Measurements from ENCODE around the gene PDIA3. TPM values are rescaled to one million over a fixed set of nuclear protein-coding genes. Genes with fewer than 3 reads are reported as not detected.
"Not testable (repeated sequence)": the region's sequence is repeated elsewhere in the genome, so short reads cannot be mapped to it uniquely, and the experiment has no call there.

Gene PDIA3
- 100 to 1,000 TPM; 214 to 566 (median 262) TPM for total RNA-seq
- long read RNA-seq, donor 1, transcript PDIA3-201 (13 exons, 3,727 nt), result major isoform, 240 of 251 reads
- long read RNA-seq, donor 1, partial matches to known transcripts, result 4 of 251 reads
- long read RNA-seq, donor 1, other reads (novel, unspliced or antisense), result 7 of 251 reads
- long read RNA-seq, donor 2, transcript PDIA3-201 (13 exons, 3,727 nt), result major isoform, 303 of 395 reads
- long read RNA-seq, donor 2, partial matches to known transcripts, result 80 of 395 reads
- long read RNA-seq, donor 2, other reads (novel, unspliced or antisense), result 12 of 395 reads

DNA sequence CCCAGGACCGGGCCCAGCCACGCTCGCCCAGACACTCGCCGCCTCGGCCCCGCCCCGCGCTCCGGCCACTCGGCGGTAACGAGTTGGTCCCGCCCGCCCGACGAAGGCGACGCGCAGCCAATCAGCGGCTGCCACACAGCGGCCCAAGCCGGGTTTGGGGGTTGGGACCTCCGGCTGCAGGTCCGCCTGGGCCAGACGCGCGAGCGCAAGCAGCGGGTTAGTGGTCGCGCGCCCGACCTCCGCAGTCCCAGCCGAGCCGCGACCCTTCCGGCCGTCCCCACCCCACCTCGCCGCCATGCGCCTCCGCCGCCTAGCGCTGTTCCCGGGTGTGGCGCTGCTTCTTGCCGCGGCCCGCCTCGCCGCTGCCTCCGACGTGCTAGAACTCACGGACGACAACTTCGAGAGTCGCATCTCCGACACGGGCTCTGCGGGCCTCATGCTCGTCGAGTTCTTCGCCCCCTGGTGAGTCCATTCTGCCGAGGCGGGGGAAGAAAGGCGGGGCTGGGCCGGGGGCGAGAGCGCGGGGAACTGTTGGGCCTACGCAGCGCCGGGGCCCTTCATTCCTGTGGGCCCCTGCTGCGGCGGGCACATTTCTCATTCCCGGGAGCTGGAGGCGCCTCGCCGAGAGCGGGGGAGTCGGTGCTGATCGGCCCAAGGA, at the start of gene PDIA3:
Gene PDIA3 (plus strand): TSS at position 194 of the 658 bp plus-strand sequence. CDS start 102 bp downstream, at position 296.
- H3K4me3 ChIP-seq, result peak within 1 kb of the TSS; percentile 70
- intact Hi-C loops (cut with DNase I, micrococcal nuclease); H3K36me3 ChIP-seq (ENCODE audit: low read depth); H3K9me3 ChIP-seq: not testable (repeated sequence)
- peaks cover 23% of the 10 kb centered on the region for H3K4me1 ChIP-seq (ENCODE audit: low read depth)
- ATAC-seq (peak; percentile 97), DNase-seq (peak; percentile 93 to 97 (median 97))

DNA sequence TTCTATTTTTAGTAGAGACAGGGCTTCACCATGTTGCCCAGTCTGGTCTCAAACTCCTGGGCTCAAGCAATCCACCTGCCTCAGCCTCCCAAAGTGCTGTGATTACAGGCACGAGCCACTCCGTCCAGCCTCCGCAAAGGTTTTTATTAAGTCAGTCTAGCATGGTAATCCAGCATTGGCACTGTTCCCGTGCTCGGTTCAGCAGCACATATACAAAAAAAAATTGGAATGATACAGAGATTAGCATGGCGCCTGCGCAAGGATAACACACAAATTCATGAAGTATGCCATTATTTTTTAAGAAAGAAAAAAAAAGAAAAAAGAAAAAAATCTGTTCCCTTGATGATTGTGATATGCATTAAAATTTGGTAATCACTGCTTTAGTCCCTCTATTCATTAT, 44.1 kb upstream of the PDIA3 start:
- DNase-seq, result no peak
- Histone ChIP-seq H3K9me3 (no peaks in the 10 kb centered on the region), H3K36me3 (ENCODE audit: low read depth) (no peaks in the 10 kb centered on the region), H3K4me3 (no peak overlapping the region), H3K4me1 (ENCODE audit: low read depth) (no peaks in the 10 kb centered on the region)
- intact Hi-C loops (cut with DNase I, micrococcal nuclease), result no loop called here
- TF ChIP-seq, protein P1, sequence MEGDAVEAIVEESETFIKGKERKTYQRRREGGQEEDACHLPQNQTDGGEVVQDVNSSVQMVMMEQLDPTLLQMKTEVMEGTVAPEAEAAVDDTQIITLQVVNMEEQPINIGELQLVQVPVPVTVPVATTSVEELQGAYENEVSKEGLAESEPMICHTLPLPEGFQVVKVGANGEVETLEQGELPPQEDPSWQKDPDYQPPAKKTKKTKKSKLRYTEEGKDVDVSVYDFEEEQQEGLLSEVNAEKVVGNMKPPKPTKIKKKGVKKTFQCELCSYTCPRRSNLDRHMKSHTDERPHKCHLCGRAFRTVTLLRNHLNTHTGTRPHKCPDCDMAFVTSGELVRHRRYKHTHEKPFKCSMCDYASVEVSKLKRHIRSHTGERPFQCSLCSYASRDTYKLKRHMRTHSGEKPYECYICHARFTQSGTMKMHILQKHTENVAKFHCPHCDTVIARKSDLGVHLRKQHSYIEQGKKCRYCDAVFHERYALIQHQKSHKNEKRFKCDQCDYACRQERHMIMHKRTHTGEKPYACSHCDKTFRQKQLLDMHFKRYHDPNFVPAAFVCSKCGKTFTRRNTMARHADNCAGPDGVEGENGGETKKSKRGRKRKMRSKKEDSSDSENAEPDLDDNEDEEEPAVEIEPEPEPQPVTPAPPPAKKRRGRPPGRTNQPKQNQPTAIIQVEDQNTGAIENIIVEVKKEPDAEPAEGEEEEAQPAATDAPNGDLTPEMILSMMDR (IDR thresholded peaks at IDR 0.05), result no peak
- ATAC-seq, result no peak

DNA sequence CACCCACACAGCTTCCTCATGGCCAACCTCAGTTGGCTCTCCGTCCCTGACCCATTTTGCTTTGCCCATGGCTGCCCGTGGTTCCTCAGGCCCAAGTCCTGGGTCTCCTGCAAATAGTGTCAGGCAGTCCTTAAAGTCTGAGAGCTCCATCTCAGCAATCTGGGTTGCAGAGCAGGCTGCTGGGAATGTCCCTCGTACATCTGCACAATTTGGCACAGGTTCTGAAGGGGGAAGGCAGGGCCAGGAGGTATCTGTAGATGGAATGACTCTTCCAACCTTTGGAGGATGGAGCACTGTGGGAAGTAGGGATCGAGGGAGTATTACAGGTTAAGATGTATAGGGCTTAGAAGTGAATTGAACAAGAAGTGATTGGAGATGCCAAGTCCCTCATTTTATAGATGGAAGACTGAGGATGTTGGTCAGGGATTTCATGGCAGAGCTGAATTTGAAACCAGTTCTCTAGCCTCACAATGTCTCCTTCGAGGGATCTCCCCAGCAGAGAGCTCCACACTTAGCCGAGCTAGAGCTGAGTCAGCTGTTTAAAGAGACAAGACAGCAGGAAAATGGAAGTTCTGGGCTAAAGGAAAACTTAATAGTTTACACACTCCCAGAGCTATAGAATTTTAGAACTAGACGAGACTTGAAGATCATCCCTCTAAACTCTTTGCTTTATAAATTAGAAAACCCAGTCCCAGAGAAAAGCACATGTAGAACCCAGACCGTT, 43.4 kb upstream of the PDIA3 start:
- DNase-seq (no peak), ATAC-seq (no peak)
- no peaks in the 10 kb centered on the region for H3K36me3 ChIP-seq (ENCODE audit: low read depth)
- H3K4me3 ChIP-seq, result no peak overlapping the region
- no peaks in the 10 kb centered on the region for H3K4me1 ChIP-seq (ENCODE audit: low read depth)
- intact Hi-C loops (cut with DNase I, micrococcal nuclease), result no loop called here
- H3K9me3 ChIP-seq, result no peaks in the 10 kb centered on the region
- TF ChIP-seq, protein P1 (IDR thresholded peaks at IDR 0.05), result no peak

DNA sequence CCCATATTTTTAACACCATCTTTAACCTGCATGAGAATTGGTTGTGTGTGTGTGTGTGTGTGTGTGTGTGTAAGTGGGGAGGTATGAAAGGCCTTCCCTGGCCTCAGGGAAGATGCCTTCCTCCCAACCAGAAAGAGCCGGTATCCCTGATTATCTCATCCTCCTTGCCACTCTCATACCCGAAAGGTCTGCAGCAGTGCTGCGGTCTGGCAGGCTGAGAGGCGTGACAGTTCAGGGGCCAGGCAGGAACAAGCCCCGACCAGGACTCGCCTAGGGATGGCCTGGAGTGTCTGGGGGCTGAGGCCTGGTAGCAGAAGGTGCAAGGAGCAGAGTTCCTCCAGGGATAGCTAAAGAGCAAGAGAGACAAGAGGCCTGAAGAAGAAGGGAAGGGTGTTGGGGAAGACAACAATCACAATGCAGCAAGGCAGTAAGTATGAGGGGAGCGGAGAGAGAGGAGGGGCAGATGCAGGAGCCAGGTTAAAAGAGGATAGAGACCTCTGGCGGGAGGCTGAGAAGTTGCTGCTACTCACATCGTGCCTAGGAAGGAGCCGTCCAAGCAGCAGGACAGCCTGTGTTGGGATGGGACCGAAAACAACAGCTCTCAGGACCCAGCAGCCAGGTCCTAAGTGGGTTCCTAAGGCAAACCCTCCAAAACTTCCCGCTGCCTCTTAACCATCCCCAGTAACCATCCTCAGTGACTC, 35.7 kb upstream of the PDIA3 start:
- intact Hi-C loops (cut with DNase I, micrococcal nuclease); ATAC-seq; H3K36me3 ChIP-seq (ENCODE audit: low read depth); H3K4me3 ChIP-seq; H3K9me3 ChIP-seq; DNase-seq; H3K4me1 ChIP-seq (ENCODE audit: low read depth): not testable (repeated sequence)

DNA sequence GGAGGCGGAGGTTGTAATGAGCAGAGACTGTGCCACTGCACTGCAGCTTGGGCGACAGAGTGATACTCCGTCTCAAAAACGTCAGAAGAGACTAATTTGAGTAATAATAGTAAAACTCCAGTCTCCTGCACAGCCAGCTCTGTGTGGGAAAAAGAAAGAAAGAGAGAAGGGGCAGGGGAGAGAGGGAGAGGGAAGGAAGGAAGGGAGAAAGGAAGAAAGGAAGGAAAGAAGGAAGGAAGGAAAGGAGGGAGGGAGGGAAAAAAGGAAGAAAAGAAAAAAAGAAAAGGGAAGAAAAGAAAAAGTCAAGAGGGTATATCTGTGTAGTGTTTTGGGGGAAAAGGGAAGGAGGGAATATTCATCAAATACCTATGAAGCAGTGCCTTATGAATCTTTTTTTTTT, 23.1 kb upstream of the PDIA3 start:
- TF ChIP-seq, protein P1 (IDR thresholded peaks at IDR 0.05), result no peak
- DNase-seq (no peak), ATAC-seq (no peak)
- H3K4me1 ChIP-seq (ENCODE audit: low read depth), result no peaks in the 10 kb centered on the region
- intact Hi-C loops (cut with DNase I, micrococcal nuclease), result loop anchor here in 1 of 2 donors (10.0 kb wide), 1 partner anchor 188 kb away; no protein-coding TSS in a partner anchor
- no peaks in the 10 kb centered on the region for H3K36me3 ChIP-seq (ENCODE audit: low read depth)
- H3K9me3 ChIP-seq, result no peaks in the 10 kb centered on the region
- no peak overlapping the region for H3K4me3 ChIP-seq

DNA sequence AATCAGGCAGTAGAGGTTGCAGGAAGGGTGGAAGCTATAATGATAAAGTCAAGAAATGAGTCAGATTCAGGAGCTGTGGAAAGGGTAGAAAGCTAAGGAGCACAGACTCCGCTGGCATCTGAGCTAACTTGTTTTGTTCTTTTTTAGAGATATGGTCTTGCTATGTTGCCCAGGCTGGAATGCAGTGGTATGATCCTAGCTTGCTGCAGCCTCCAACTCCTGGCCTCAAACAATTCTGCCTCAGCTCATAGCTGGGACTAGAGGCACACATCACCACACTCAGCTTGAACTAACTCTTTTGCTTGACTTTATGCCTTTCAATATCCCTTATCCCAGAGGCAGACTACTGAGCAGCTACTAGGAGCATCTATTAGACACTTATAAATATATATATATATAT, 19.9 kb upstream of the PDIA3 start:
- H3K36me3 ChIP-seq (ENCODE audit: low read depth), result not testable (repeated sequence)

DNA sequence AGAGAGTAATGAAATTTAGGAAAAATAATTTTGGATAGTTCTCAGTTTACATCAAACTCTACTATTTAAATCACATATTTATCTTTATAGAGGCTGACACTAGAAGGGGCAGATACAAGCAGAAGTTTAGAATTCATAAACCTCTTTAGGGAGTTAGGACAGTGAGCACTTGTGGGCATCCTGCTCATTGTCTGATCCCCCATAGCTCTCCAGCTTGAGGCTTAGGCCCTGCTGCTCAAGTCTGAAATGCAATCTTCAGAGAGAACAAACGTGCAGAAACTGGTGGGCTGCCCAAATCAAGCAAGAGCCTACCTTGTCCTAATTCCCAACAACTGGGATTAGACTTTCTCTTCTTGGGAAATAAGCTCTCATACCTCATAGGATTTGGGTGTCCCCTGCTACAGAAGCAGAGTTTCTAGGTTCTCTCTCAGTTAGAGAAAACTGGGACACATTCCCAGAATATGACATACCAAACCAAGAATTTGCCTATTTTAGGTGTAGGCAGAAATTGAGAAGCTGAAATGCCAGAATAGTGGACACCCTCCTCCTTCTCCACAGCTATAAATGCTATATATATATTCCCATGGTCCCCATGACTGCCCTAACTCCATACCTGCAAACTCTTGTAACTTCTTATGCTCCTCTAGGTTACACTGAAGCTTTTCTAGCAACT, 18.0 kb upstream of the PDIA3 start:
- ATAC-seq; H3K9me3 ChIP-seq; H3K4me3 ChIP-seq; H3K4me1 ChIP-seq (ENCODE audit: low read depth); DNase-seq; H3K36me3 ChIP-seq (ENCODE audit: low read depth): not testable (repeated sequence)
- intact Hi-C loops (cut with DNase I, micrococcal nuclease), result loop anchor here in 1 of 2 donors (10.0 kb wide), 1 partner anchor 193 kb away; no protein-coding TSS in a partner anchor

More for the DNA sequence above, 19.9 kb upstream of the PDIA3 start:
- H3K4me3 ChIP-seq; H3K9me3 ChIP-seq; H3K4me1 ChIP-seq (ENCODE audit: low read depth); ATAC-seq; DNase-seq: not testable (repeated sequence)
- intact Hi-C loops (cut with DNase I, micrococcal nuclease), result loop anchor here in 1 of 2 donors (10.0 kb wide), 1 partner anchor 192 kb away; no protein-coding TSS in a partner anchor

Measured in mucosa of descending colon (tissue), 3 donors.